HepG2 (cell line): ENCODE data around the gene FRMD3. TPM values are rescaled to one million over a fixed set of nuclear protein-coding genes. Genes with fewer than 3 reads are reported as not detected.

ENCODE experiments used
- ATAC-seq: fragments of 200-7000 bp; cut with Tn5 transposase; 3 replicates; pipeline ENCODE4 v1.9.1; 2020; ENCODE audit warnings: mild to moderate bottlenecking, moderate library complexity
- BruUV-seq: library from RNA; stranded (reverse); fragments of 400-500 nt; replicated peaks from 2 replicates; lab custom pipeline; 2021; lab: Mats Ljungman, UMichigan
- CTCF ChIA-PET: fragments of 300-600 bp; formaldehyde crosslinking; extraction: SDS; loops from one replicate; lab custom pipeline; 2021; ENCODE audit warnings: low total read pairs, inconsistent platforms, low intra/inter-chr PET ratio; lab: Yijun Ruan, JAX
- POLR2A ChIA-PET: fragments of 350-600 bp; sonication (Branson Sonifier 250); formaldehyde crosslinking; loops from one replicate; lab custom pipeline; 2020; ENCODE audit warnings: antibody characterized with exemption, inconsistent platforms; lab: Yijun Ruan, JAX
- DNase-seq: peaks from one replicate; pipeline ENCODE4 v3.0.0-alpha.2; 2015; ENCODE audit warnings: low spot score
- FAIRE-seq: peaks from 3 replicates; lab custom pipeline; 2011; peaks lifted over from hg19 to GRCh38; lab: Jason Lieb, UNC
- H2AFZ ChIP-seq: one replicate; pipeline ENCODE4 v1.6.1; 2011; ENCODE audit warnings: low read length, inconsistent platforms
- H3K27ac ChIP-seq: fragments of 300-600 bp; 3 replicates; pipeline ENCODE4 v1.8.0; 2011; ENCODE audit warnings: mixed run types, mild to moderate bottlenecking, mixed read lengths, low read length, inconsistent platforms; ENCODE audit not compliant: insufficient read depth; ENCODE audit errors: extremely low read length
- H3K27me3 ChIP-seq, 2 experiments: fragments of 200-600 bp in 1 of 2; 2 replicates in 1 of 2; 3 replicates in 1 of 2; pipeline versions ENCODE4 v1.6.0 to v1.8.0; 2011; ENCODE audit warnings: low read length in 2 of 2, mild to moderate bottlenecking in 2 of 2, moderate library complexity in 2 of 2, inconsistent platforms in 1 of 2; ENCODE audit not compliant: insufficient read depth in 2 of 2, control insufficient read depth in 1 of 2
- H3K36me3 ChIP-seq, 2 experiments: fragments of 200-600 bp in 1 of 2; replicated peaks in 1 of 2; 2 replicates in 1 of 2; 3 replicates in 1 of 2; pipeline versions ENCODE4 v1.5.1 to v1.8.0; 2011; ENCODE audit warnings: low read length in 2 of 2, inconsistent platforms in 1 of 2; ENCODE audit not compliant: insufficient read depth in 2 of 2, control insufficient read depth in 1 of 2
- H3K4me1 ChIP-seq: 2 replicates; pipeline ENCODE4 v1.5.1; 2012; ENCODE audit warnings: low read length, inconsistent platforms; ENCODE audit not compliant: insufficient read depth
- H3K4me2 ChIP-seq: 2 replicates; pipeline ENCODE4 v1.6.0; 2011; ENCODE audit warnings: low read depth, low read length, inconsistent platforms
- H3K4me3 ChIP-seq, 3 experiments: fragments of 200-600 bp in 1 of 3; sonication (generic), shearing (Covaris generic) in 1 of 3; replicated peaks in 1 of 3; 2 replicates each; pipeline ENCODE4 v1.5.1; 2011 to 2016; ENCODE audit warnings: low read length in 3 of 3, inconsistent platforms in 2 of 3, low read depth in 2 of 3, mild to moderate bottlenecking in 2 of 3, control low read depth in 1 of 3, mixed read lengths in 1 of 3; ENCODE audit not compliant: insufficient read depth in 1 of 3
- H3K79me2 ChIP-seq: one replicate; pipeline ENCODE4 v1.6.1; 2011; ENCODE audit warnings: low read length, inconsistent platforms; ENCODE audit not compliant: insufficient read depth
- H3K9ac ChIP-seq: 2 replicates; pipeline ENCODE4 v1.6.0; 2011; ENCODE audit warnings: mild to moderate bottlenecking, low read depth, low read length, inconsistent platforms; ENCODE audit not compliant: insufficient read depth
- H3K9me3 ChIP-seq: 2 replicates; pipeline ENCODE4 v1.5.1; 2012; ENCODE audit warnings: mild to moderate bottlenecking, low read length
- H4K20me1 ChIP-seq: 2 replicates; pipeline ENCODE4 v1.6.0; 2011; ENCODE audit warnings: inconsistent platforms, mild to moderate bottlenecking, low read length, moderate library complexity; ENCODE audit not compliant: insufficient read depth
- CEBPB ChIP-seq: IDR thresholded peaks from 2 replicates; pipeline ENCODE4 v1.6.1; 2011; ENCODE audit warnings: low read depth, low read length, improper control_type of control experiment, borderline replicate concordance
- CREM ChIP-seq, 2 experiments: sonication (generic) in 1 of 2; formaldehyde crosslinking in 1 of 2; IDR thresholded peaks; 2 replicates each; pipeline versions ENCODE4 v1.4.0 to v1.6.1; 2016 to 2020; ENCODE audit warnings: antibody characterized with exemption in 1 of 2, mild to moderate bottlenecking in 1 of 2, missing genetic modification reagents in 1 of 2
- E2F1 ChIP-seq: sonication (generic); formaldehyde crosslinking; IDR thresholded peaks from 2 replicates; pipeline ENCODE4 v1.5.0; 2020; ENCODE audit warnings: missing genetic modification reagents
- ETV5 ChIP-seq: IDR thresholded peaks from 2 replicates; pipeline ENCODE4 v1.6.1; 2018; ENCODE audit warnings: missing biosample characterization, missing genetic modification reagents, inconsistent platforms, borderline replicate concordance
- FOSL2 ChIP-seq: sonication (generic); formaldehyde crosslinking; IDR thresholded peaks from 2 replicates; pipeline ENCODE4 v1.4.0; 2020; ENCODE audit warnings: missing genetic modification reagents
- FOXA3 ChIP-seq: IDR thresholded peaks from 2 replicates; pipeline ENCODE4 v1.6.1; 2016; ENCODE audit warnings: missing genetic modification reagents, missing compliant biosample characterization
- GATAD2A ChIP-seq: IDR thresholded peaks from 2 replicates; pipeline ENCODE4 v1.6.1; 2016
- HMGXB4 ChIP-seq, 2 experiments: sonication (generic) in 1 of 2; formaldehyde crosslinking in 1 of 2; IDR thresholded peaks; 2 replicates each; pipeline versions ENCODE4 v1.4.0 to v1.6.1; 2018 to 2020; ENCODE audit warnings: missing genetic modification reagents in 2 of 2, borderline replicate concordance in 1 of 2, low read depth in 1 of 2, mild to moderate bottlenecking in 1 of 2, missing biosample characterization in 1 of 2
- HOXA3 ChIP-seq: sonication (generic); formaldehyde crosslinking; IDR thresholded peaks from 2 replicates; pipeline ENCODE4 v1.5.0; 2020; ENCODE audit warnings: missing genetic modification reagents
- KDM4B ChIP-seq: sonication (generic); formaldehyde crosslinking; IDR thresholded peaks from 2 replicates; pipeline ENCODE4 v1.4.0; 2020; ENCODE audit warnings: missing genetic modification reagents
- NR2F1 ChIP-seq, 2 experiments: fragments of 450-650 bp in 1 of 2; formaldehyde crosslinking in 1 of 2; IDR thresholded peaks; 2 replicates each; pipeline versions ENCODE4 v1.5.0 to v1.6.1; 2016 to 2020; ENCODE audit warnings: mild to moderate bottlenecking in 1 of 2, missing compliant biosample characterization in 1 of 2, missing genetic modification reagents in 1 of 2, moderate library complexity in 1 of 2
- POLR2AphosphoS2 ChIP-seq: IDR thresholded peaks from 2 replicates; pipeline ENCODE4 v1.6.1; 2011; ENCODE audit warnings: low read depth, low read length, improper control_type of control experiment
- RAD21 ChIP-seq: fragments of 450-650 bp; formaldehyde crosslinking; IDR thresholded peaks from 2 replicates; pipeline ENCODE4 v1.5.0; 2020; ENCODE audit warnings: mild to moderate bottlenecking
- SMYD3 ChIP-seq: sonication (generic); formaldehyde crosslinking; IDR thresholded peaks from 2 replicates; pipeline ENCODE4 v1.8.1; 2023; ENCODE audit warnings: mild to moderate bottlenecking, missing genetic modification reagents
- SOX6 ChIP-seq, 2 experiments: fragments of 450-650 bp in 1 of 2; sonication (generic) in 1 of 2; formaldehyde crosslinking in 1 of 2; IDR thresholded peaks; 2 replicates each; pipeline versions ENCODE4 v1.4.0 to v1.6.1; 2017 to 2020; ENCODE audit warnings: antibody characterized with exemption in 1 of 2, mild to moderate bottlenecking in 1 of 2, missing genetic modification reagents in 1 of 2
- TCF7 ChIP-seq: sonication (generic); IDR thresholded peaks from 2 replicates; pipeline ENCODE4 v1.6.1; 2016; ENCODE audit warnings: antibody characterized with exemption, low read depth
- TEAD3 ChIP-seq: optimal IDR thresholded peaks from 2 replicates; pipeline ENCODE3; 2016; ENCODE audit warnings: borderline replicate concordance
- ZBTB43 ChIP-seq: sonication (generic); formaldehyde crosslinking; conservative IDR thresholded peaks from 2 replicates; pipeline ENCODE4 v1.4.0; 2020; ENCODE audit warnings: missing genetic modification reagents
- ZNF292 ChIP-seq: sonication (generic); formaldehyde crosslinking; IDR thresholded peaks from 2 replicates; pipeline ENCODE4 v1.8.1; 2022; ENCODE audit warnings: mild to moderate bottlenecking, low read depth, missing genetic modification reagents, borderline replicate concordance
- ZNF747 ChIP-seq: sonication (generic); formaldehyde crosslinking; IDR thresholded peaks from 2 replicates; pipeline ENCODE4 v1.8.1; 2023; ENCODE audit warnings: missing genetic modification reagents, mild to moderate bottlenecking, borderline replicate concordance
- ZNF792 ChIP-seq: IDR thresholded peaks from 2 replicates; pipeline ENCODE4 v1.6.1; 2016
- WGBS: methylation state at CpG from one replicate; pipeline ENCODE4 v1.1.6; 2017; ENCODE audit warnings: low lambda C conversion rate; 5-methylcytosine and 5-hydroxymethylcytosine counted together
- in situ Hi-C: cut with HindIII; loops from 2 replicates; pipeline ENCODE4 v1.10.0; 2017; ENCODE audit warnings: low pct_unique_long_range_greater_than_20kb; ENCODE audit not compliant: extremely low pct_ligation_motif_present
- intact Hi-C: fragments of 100-400 bp; cut with micrococcal nuclease; formaldehyde crosslinking; loops from one replicate; pipeline ENCODE4 v1.10.0; 2022; ENCODE audit not compliant: unreplicated experiment
- polyA plus RNA-seq, 8 experiments: library from polyadenylated mRNA; depleted of rRNA in 3 of 8; stranded (reverse) in 7 of 8; unstranded in 1 of 8; fragments of >200 nt; fragmentation: Illumina TruSeq in 4 of 8; extraction: Trizol in 4 of 8; gene quantifications; 2 replicates each; pipeline versions ENCODE4 v1.2.1 to v1.2.3, GENCODE V29; 2011 to 2016; ENCODE audit warnings: low read depth in 4 of 8, missing spikeins in 1 of 8, mixed read lengths in 1 of 8; ENCODE audit not compliant: insufficient read depth in 1 of 8
- total RNA-seq, 5 experiments: library from RNA; depleted of rRNA; stranded (reverse); fragments of >200 nt; fragmentation: Illumina TruSeq; extraction: Trizol; gene quantifications; 2 replicates each; pipeline ENCODE4 v1.2.3, GENCODE V29; 2016; ENCODE audit warnings: low read depth in 1 of 5

Gene FRMD3
- total and polyA plus RNA-seq, 2 of the 13 experiments (the other 11 are each of a cell fraction or from before 2014, with no cell fraction given) = 3.2 to 7.7 TPM

GRCh38 chr9:83472221-83472665, 66.0 kb downstream of the FRMD3 start:
- no TSS peak for BruUV-seq
- FAIRE-seq (peak; percentile 88), DNase-seq (peak; percentile 95), ATAC-seq (peak; percentile 98)
- WGBS = 2% methylated on average over 4 of the region's 4 CpGs
- H3K36me3 ChIP-seq = no peaks in the 10 kb centered on the region
- peak overlapping the region; percentile 86 for H3K27ac ChIP-seq
- in situ Hi-C loops (no loop called here), intact Hi-C loops (loop anchor here (1.0 to 2.0 kb wide), 2 partner anchors 67 to 136 kb away; partner anchors contain the start of gene FRMD3)
- no peaks in the 10 kb centered on the region for H4K20me1 ChIP-seq
- peaks cover 58% of the 10 kb centered on the region for H3K4me1 ChIP-seq
- H3K9me3 ChIP-seq = no peaks in the 10 kb centered on the region
- ChIA-PET CTCF (interaction anchor here (0.6 kb wide), 1 partner anchor 66 kb away, joined by 3 read pairs; the partner anchor contains the start of gene FRMD3), POLR2A (interaction anchor here (0.9 to 1.0 kb wide), 2 partner anchors 43 to 48 kb away, joined by 3 to 4 read pairs; no protein-coding TSS in a partner anchor)
- H3K9ac ChIP-seq = peak overlapping the region; percentile 47
- peak overlapping the region; percentile 49 for H3K4me2 ChIP-seq
- H3K4me3 ChIP-seq = no peak overlapping the region
- H2AFZ ChIP-seq = no peak overlapping the region
- H3K79me2 ChIP-seq = peaks cover 20% of the 10 kb centered on the region
- no peaks in the 10 kb centered on the region for H3K27me3 ChIP-seq
- TF ChIP-seq CEBPB (no peak), TEAD3 (CRISPR knock-in tag) (peak; percentile 74), E2F1 (no peak), ZNF292 (CRISPR knock-in tag) (peak; percentile 67; the same call in 1 of the 2 replicates), ZNF792 (CRISPR knock-in tag) (peak; percentile 57; the same call in 1 of the 2 replicates), ZBTB43 (peak; percentile 73; the same call in 1 of the 2 replicates), HOXA3 (CRISPR knock-in tag) (peak; percentile 56; the same call in 1 of the 2 replicates), ZNF747 (no peak), FOXA3 (peak; percentile 95), HMGXB4 (CRISPR knock-in tag; IDR thresholded peaks at IDR 0.05; ENCODE audit: borderline replicate concordance in 1 of 2, low read depth in 1 of 2) (peak in 1 of 2 experiments; percentile 16; a peak in 1 of 4 replicates), TCF7 (peak; percentile 63), SMYD3 (CRISPR knock-in tag) (0 out of 2 replicates have a peak, but pooled peaks have one; percentile 41), SOX6 (IDR thresholded peaks at IDR 0.05) (no peak), SOX6 (CRISPR knock-in tag; IDR thresholded peaks at IDR 0.05) (peak; percentile 84), GATAD2A (CRISPR knock-in tag) (peak; percentile 82), POLR2AphosphoS2 (no peak), ETV5 (CRISPR knock-in tag) (peak; percentile 93), RAD21 (CRISPR knock-in tag) (no peak), FOSL2 (CRISPR knock-in tag) (peak; percentile 88), KDM4B (CRISPR knock-in tag) (0 out of 2 replicates have a peak, but pooled peaks have one; percentile 27), NR2F1 (CRISPR knock-in tag; IDR thresholded peaks at IDR 0.05) (0 out of 4 replicates have a peak, but pooled peaks of 1 of the 2 experiments have one; percentile 41), CREM (IDR thresholded peaks at IDR 0.05) (peak; percentile 56; the same call in 1 of the 2 replicates), CREM (CRISPR knock-in tag; IDR thresholded peaks at IDR 0.05) (no peak)
